Lung (tissue), 12 donors: Measurements from ENCODE around the gene RBFOX2. TPM values are rescaled to one million over a fixed set of nuclear protein-coding genes. Genes with fewer than 3 reads are reported as not detected.
A peak's percentile ranks its signal among the peaks of the same experiment; 100 is the strongest.

Source experiments
- ATAC-seq: fragments of 200-7000 bp; cut with Tn5 transposase; one replicate; pipeline ENCODE4 v1.9.1; 2020; ENCODE audit warnings: moderate number of reproducible peaks; ENCODE audit not compliant: insufficient read depth, low FRiP score
- DNase-seq, 3 donors: peaks; one replicate each; pipeline ENCODE4 v3.0.0-alpha.2; 2013 to 2017
- H3K27ac ChIP-seq, 2 donors: one replicate each; pipeline ENCODE4 v1.5.1; 2013; ENCODE audit warnings: mild to moderate bottlenecking in 2 of 2, moderate library complexity in 2 of 2, control low read depth in 1 of 2, inconsistent platforms in 1 of 2, low read depth in 1 of 2, low read length in 1 of 2
- H3K27me3 ChIP-seq, 3 donors: one replicate each; pipeline ENCODE4 v1.5.1; 2013; ENCODE audit warnings: low read length in 2 of 3; ENCODE audit not compliant: control insufficient read depth in 3 of 3, insufficient read depth in 3 of 3
- H3K36me3 ChIP-seq, 4 donors: one replicate each; pipeline ENCODE4 v1.5.1; 2013; ENCODE audit warnings: low read length in 4 of 4, mild to moderate bottlenecking in 1 of 4, moderate library complexity in 1 of 4; ENCODE audit not compliant: control insufficient read depth in 4 of 4, insufficient read depth in 4 of 4
- H3K4me1 ChIP-seq, 5 donors: one replicate each; pipeline ENCODE4 v1.5.1; 2013; ENCODE audit warnings: low read length in 5 of 5, mild to moderate bottlenecking in 2 of 5, moderate library complexity in 1 of 5; ENCODE audit not compliant: control insufficient read depth in 5 of 5, insufficient read depth in 5 of 5
- H3K4me3 ChIP-seq: one replicate; pipeline ENCODE4 v1.5.1; 2013; ENCODE audit warnings: mild to moderate bottlenecking, control low read depth, moderate library complexity
- H3K9ac ChIP-seq, 2 donors: one replicate each; pipeline ENCODE4 v1.5.1; 2013; ENCODE audit warnings: low read length in 2 of 2, control low read depth in 1 of 2; ENCODE audit not compliant: insufficient read depth in 1 of 2
- H3K9me3 ChIP-seq, 4 donors: one replicate each; pipeline ENCODE4 v1.5.1; 2013; ENCODE audit warnings: low read length in 3 of 4, mild to moderate bottlenecking in 1 of 4, moderate library complexity in 1 of 4; ENCODE audit not compliant: control insufficient read depth in 4 of 4, insufficient read depth in 3 of 4
- WGBS, 2 donors: extraction: QIAGEN DNeasy Blood & Tissue Kit; methylation state at CpG; one replicate each; pipeline ENCODE4 v1.1.7; 2013; 5-methylcytosine and 5-hydroxymethylcytosine counted together
- polyA plus RNA-seq, 2 donors: library from polyadenylated mRNA; stranded (reverse); fragments of 200-250 nt; gene quantifications; one replicate each; pipeline ENCODE4 v1.2.1, GENCODE V29; 2013
- total RNA-seq, 2 donors: library from RNA; depleted of rRNA in 1 of 2; stranded (reverse); fragments of >200 nt in 1 of 2; gene quantifications; one replicate each; pipeline ENCODE4 v1.2.1, GENCODE V29; 2014 to 2021
- TF ChIP-seq, protein P1 (sequence below): IDR thresholded peaks from 2 replicates; pipeline ENCODE4 v1.5.1; 2012; ENCODE audit warnings: mild to moderate bottlenecking; ENCODE audit errors: control extremely low read depth, extremely low read depth
- donor health status: control.
- donor health status: control.
- donor health status: Bipolar disorder and iron deficiency.
- donor health status: healthy.
- donor health status: DM: yes; HTN: yes; CAD: no.

The RBFOX2 gene
- total and polyA plus RNA-seq, 4 donors = 16.5 to 195 (median 43.3) TPM

DNA sequence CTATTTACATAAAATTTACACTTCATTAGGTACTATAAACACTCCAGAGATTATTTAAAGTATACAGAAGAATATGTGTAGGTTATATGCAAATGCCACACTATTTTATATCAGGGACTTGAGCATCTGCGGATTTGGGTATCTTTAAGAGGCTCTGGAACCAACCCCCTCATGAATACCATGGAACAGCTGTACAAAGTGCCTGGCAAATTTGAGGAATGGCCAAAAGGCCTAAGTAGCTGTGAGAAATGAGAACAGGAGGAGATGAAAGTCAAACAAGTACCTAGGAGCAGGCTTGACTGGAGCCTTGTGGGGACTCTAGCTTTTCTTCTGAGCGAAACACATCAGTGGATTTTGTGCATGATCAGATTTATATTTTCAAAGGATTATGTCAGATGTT is 149.3 kb downstream of the RBFOX2 start:
- H3K9me3 ChIP-seq = no peaks in the 10 kb centered on the region
- no peaks in the 10 kb centered on the region for H3K36me3 ChIP-seq
- H3K9ac ChIP-seq = no peak overlapping the region
- no peaks in the 10 kb centered on the region for H3K27me3 ChIP-seq
- H3K4me3 ChIP-seq = no peak overlapping the region
- no peak overlapping the region for H3K27ac ChIP-seq
- ATAC-seq (no peak), DNase-seq (no peak)
- peaks cover 0 to 25% (median 17%) of the 10 kb centered on the region in 5 donors for H3K4me1 ChIP-seq
- TF ChIP-seq, protein P1, sequence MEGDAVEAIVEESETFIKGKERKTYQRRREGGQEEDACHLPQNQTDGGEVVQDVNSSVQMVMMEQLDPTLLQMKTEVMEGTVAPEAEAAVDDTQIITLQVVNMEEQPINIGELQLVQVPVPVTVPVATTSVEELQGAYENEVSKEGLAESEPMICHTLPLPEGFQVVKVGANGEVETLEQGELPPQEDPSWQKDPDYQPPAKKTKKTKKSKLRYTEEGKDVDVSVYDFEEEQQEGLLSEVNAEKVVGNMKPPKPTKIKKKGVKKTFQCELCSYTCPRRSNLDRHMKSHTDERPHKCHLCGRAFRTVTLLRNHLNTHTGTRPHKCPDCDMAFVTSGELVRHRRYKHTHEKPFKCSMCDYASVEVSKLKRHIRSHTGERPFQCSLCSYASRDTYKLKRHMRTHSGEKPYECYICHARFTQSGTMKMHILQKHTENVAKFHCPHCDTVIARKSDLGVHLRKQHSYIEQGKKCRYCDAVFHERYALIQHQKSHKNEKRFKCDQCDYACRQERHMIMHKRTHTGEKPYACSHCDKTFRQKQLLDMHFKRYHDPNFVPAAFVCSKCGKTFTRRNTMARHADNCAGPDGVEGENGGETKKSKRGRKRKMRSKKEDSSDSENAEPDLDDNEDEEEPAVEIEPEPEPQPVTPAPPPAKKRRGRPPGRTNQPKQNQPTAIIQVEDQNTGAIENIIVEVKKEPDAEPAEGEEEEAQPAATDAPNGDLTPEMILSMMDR = no peak
- WGBS, 2 donors = 94 to 95% methylated on average over 2 of the region's 2 CpGs

DNA sequence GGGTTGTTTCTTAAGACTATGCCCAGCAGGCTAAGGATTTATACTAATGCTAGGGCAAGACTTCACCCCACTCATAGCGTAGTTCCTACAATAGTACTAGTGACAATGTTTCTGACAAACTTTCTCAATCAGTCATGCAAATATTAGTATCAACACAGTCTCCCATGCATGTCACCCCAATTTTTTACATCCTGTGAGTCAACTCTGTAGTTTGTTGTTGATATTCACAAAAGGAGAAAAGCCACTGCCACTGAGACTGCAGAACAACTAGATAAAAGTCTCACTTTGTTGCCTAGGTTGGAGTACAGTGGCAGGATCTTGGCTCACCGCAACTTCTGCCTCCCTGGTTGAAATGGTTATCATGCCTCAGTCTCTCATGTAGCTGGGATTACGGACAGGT is 155.2 kb downstream of the RBFOX2 start:
- H3K27me3 ChIP-seq = no peaks in the 10 kb centered on the region
- no peaks in the 10 kb centered on the region for H3K36me3 ChIP-seq
- H3K4me3 ChIP-seq = no peak overlapping the region
- peaks cover 1 to 25% (median 6%) of the 10 kb centered on the region in 5 donors for H3K4me1 ChIP-seq
- TF ChIP-seq, protein P1 = no peak
- no peak overlapping the region for H3K9ac ChIP-seq
- DNase-seq (no peak), ATAC-seq (no peak)
- no peak overlapping the region for H3K27ac ChIP-seq
- H3K9me3 ChIP-seq = no peaks in the 10 kb centered on the region
- WGBS, 2 donors = 96 to 99% methylated on average over 3 of the region's 3 CpGs

DNA sequence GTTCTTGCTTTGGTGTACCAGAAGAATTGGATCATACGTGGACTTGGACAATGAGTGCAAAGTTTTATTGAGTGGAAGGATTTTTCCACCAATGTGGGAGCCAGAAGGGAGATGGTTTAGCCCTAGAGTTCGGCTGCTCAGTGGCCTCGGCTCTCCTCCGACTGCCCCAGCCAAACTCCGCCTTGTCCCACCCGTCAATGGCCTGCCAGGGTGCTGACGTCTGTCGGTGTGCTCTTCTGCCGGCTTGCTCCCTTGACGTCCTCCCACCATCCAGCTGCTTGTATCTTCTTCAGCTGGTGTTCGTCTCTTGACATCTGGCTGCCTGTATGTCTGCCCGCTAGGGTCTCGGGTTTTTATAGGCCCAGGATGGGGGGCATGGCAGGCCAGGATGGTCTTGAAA is 156.2 kb downstream of the RBFOX2 start:
- WGBS, 2 donors = 92 to 93% methylated on average over 13 of the region's 13 CpGs

More for the DNA sequence above, 156.2 kb downstream of the RBFOX2 start:
- no peak for DNase-seq
- Histone ChIP-seq H3K4me3 (no peak overlapping the region), H3K9ac (no peak overlapping the region), H3K4me1 (peaks cover 1 to 26% (median 6%) of the 10 kb centered on the region in 5 donors), H3K36me3 (no peaks in the 10 kb centered on the region), H3K9me3 (no peaks in the 10 kb centered on the region), H3K27ac (peak overlapping the region in 1 of 2 donors; percentile 22), H3K27me3 (no peaks in the 10 kb centered on the region)
- TF ChIP-seq, protein P1 = no peak
- ATAC-seq = no peak
